NT2/D1 (cell line): ENCODE data around the gene ANXA8L1.
"Not testable (repeated sequence)": the region's sequence is repeated elsewhere in the genome, so short reads cannot be mapped to it uniquely, and the experiment has no call there.

ENCODE experiments used
- DNase-seq: peaks from one replicate; pipeline ENCODE4 v3.0.0-alpha.2; 2011; ENCODE audit warnings: low read depth, low spot score
- H3K27me3 ChIP-seq: 2 replicates; pipeline ENCODE4 v1.6.0; 2011; ENCODE audit warnings: mild to moderate bottlenecking; ENCODE audit not compliant: insufficient read length, insufficient read depth
- H3K36me3 ChIP-seq: 2 replicates; pipeline ENCODE4 v1.6.1; 2011; ENCODE audit warnings: mild to moderate bottlenecking, low read length, mixed read lengths; ENCODE audit not compliant: insufficient read depth, insufficient read length
- H3K4me1 ChIP-seq: 2 replicates; pipeline ENCODE4 v1.5.1; 2011; ENCODE audit not compliant: insufficient read depth, insufficient read length
- H3K4me3 ChIP-seq: 2 replicates; pipeline ENCODE4 v1.5.1; 2011; ENCODE audit warnings: low read depth; ENCODE audit not compliant: insufficient read length
- H3K9ac ChIP-seq: 2 replicates; pipeline ENCODE4 v1.6.0; 2011; ENCODE audit warnings: low read depth; ENCODE audit not compliant: insufficient read length
- H3K9me3 ChIP-seq: 2 replicates; pipeline ENCODE4 v1.5.1; 2011; ENCODE audit warnings: mild to moderate bottlenecking, low read length; ENCODE audit not compliant: insufficient read depth

Gene ANXA8L1

DNA sequence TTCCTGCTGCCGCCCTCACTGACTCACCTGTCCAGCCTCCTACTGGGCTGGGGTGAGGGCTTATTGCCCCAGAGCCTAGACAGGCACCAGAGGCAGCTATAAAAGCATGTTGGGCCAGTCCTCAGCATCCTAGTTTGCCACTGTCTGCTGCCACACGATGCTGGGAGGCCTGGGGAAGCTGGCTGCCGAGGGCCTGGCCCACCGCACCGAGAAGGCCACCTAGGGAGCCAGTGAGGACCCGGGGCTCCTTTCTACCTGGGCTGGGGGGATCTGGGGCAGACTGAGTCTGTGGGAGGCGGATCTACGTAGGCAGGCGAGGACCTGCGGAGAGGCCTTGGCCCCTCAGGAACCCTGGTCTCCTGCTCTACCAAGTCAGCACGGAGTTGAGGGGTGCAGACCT, 6.6 kb upstream of the ANXA8L1 start:
- not testable (repeated sequence) for H3K4me3 ChIP-seq, H3K4me1 ChIP-seq, H3K27me3 ChIP-seq, H3K9me3 ChIP-seq, DNase-seq, H3K9ac ChIP-seq, H3K36me3 ChIP-seq

DNA sequence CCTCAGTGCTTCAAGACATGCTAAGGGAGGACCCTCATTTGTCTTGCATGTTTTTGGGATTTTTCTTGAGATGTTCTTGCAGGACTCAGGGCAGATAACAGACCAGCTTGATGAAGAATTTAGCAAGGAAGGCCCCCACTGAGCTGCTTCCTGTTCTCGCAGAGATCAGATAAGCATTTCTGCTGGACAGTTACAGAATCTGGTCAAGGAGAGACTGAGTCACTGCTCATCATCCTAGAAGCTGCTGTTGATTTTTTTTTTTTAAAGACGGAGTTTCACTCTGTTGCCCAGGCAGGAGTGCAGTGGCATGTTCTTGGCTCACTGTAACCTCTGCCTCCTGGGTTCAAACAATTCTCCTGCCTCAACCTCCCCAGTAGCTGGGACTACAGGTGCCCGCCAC, 1.2 kb upstream of the ANXA8L1 start:
- not testable (repeated sequence) for H3K4me1 ChIP-seq, H3K9ac ChIP-seq, H3K27me3 ChIP-seq, H3K4me3 ChIP-seq, DNase-seq, H3K9me3 ChIP-seq, H3K36me3 ChIP-seq

- not testable (repeated sequence) for H3K4me3 ChIP-seq, H3K9me3 ChIP-seq, DNase-seq, H3K4me1 ChIP-seq, H3K36me3 ChIP-seq, H3K27me3 ChIP-seq, H3K9ac ChIP-seq
Measured at GRCh38 chr10:46377022-46377421, 1.4 kb downstream of the ANXA8L1 start.

GRCh38 chr10:46377651-46378050, 2.1 kb downstream of the ANXA8L1 start:
- H3K4me3 ChIP-seq, H3K27me3 ChIP-seq, H3K9me3 ChIP-seq, DNase-seq, H3K4me1 ChIP-seq, H3K36me3 ChIP-seq, H3K9ac ChIP-seq: not testable (repeated sequence)

GRCh38 chr10:46378108-46378507, 2.5 kb downstream of the ANXA8L1 start:
- H3K9ac ChIP-seq, H3K4me3 ChIP-seq, H3K9me3 ChIP-seq, DNase-seq, H3K4me1 ChIP-seq, H3K27me3 ChIP-seq, H3K36me3 ChIP-seq: not testable (repeated sequence)

DNA sequence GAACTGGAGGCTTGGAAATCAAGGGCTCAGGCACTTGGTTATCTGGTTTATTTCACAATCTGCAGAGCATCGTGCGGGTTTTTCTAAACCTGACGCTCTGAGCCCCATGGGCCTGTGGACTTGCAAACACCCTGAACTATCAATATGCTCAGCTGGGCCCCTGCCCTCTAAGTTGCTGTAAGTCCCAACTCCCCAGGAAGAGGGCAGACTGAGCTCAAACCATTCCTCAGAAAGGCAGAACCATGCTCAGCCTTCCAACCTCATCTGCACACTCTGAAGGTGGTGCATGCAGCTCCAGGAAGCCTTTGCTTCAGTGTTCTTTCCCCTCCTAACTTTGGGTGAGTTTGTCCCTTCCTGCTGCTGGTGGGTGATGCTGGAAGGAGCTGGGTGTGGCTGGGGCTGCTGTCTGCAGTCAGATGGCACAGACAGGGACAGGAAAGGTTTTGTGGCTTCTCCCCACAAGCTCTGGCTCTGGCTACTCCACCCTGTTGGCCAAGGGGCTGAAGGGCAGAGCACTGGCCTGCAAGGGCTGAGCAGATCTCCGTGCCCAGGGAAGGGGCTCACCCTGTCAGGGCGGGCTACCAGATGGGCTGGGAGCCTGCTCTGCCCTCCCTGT, 3.8 kb downstream of the ANXA8L1 start:
- H3K4me3 ChIP-seq, H3K4me1 ChIP-seq, H3K36me3 ChIP-seq, H3K9me3 ChIP-seq, DNase-seq, H3K9ac ChIP-seq, H3K27me3 ChIP-seq: not testable (repeated sequence)

DNA sequence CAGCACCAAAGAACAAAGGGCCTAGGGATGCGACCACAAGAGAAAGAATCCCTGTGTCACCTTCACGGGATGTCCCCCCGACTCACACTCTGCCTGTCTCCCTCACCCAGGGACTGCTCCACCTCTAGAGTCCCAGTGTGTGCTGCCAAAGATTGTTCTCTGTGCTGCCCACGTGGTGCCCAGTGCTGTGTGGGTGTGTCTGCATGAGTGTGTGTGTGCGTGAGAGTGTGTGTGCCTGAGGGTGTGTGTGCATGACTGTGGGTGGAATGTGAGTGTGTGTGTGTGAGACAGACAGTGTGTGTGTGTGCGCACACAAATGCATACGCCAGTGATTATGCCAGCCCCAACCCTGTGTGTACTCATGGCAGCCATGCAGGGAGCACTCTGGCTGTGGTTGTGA, 10.3 kb downstream of the ANXA8L1 start:
- H3K4me1 ChIP-seq, result not testable (repeated sequence)

DNA sequence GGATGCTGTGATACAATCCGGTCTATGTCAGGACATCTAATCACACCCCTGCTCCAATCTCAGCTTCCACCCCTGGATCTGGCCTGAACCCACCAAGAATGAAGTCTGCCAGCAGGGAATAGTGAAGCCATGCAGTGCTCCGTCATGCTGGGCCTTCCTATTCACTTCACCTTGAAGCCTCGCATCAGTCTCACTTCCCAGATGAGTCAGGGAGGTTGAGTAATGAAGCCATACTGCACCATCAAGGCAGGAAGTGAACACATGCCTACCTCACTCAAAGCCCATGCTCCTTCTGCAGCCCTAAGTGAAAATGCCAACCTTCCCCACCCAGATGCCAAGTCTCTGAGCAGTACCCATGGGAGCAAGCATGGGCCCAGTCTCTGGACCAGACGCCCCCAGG, 11.1 kb downstream of the ANXA8L1 start:
- not testable (repeated sequence) for H3K9me3 ChIP-seq, H3K4me1 ChIP-seq, H3K27me3 ChIP-seq, DNase-seq, H3K9ac ChIP-seq, H3K4me3 ChIP-seq, H3K36me3 ChIP-seq

More for the DNA sequence above, 10.3 kb downstream of the ANXA8L1 start:
- DNase-seq, H3K9ac ChIP-seq, H3K36me3 ChIP-seq, H3K4me3 ChIP-seq, H3K27me3 ChIP-seq, H3K9me3 ChIP-seq: not testable (repeated sequence)

GRCh38 chr10:46387309-46387902, 11.8 kb downstream of the ANXA8L1 start:
- H3K36me3 ChIP-seq, H3K9ac ChIP-seq, H3K9me3 ChIP-seq, DNase-seq, H3K4me1 ChIP-seq, H3K4me3 ChIP-seq, H3K27me3 ChIP-seq: not testable (repeated sequence)

DNA sequence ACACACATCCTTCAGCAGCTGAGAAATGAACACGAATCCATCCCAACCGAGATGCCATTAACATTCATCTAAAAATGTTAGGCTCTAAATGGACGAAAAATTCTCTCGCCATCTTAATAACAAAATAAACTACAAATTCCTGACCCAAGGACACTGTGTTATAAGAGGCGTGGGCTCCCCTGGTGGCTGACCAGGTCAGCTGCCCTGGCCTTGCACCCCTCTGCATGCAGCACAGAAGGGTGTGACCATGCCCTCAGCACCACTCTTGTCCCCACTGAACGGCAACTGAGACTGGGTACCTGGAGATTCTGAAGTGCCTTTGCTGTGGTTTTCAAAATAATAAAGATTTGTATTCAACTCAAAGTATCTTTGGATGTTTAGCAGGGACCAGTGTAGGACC, 15.8 kb downstream of the ANXA8L1 start:
- not testable (repeated sequence) for H3K27me3 ChIP-seq, H3K9me3 ChIP-seq, DNase-seq, H3K4me1 ChIP-seq, H3K36me3 ChIP-seq, H3K9ac ChIP-seq, H3K4me3 ChIP-seq

DNA sequence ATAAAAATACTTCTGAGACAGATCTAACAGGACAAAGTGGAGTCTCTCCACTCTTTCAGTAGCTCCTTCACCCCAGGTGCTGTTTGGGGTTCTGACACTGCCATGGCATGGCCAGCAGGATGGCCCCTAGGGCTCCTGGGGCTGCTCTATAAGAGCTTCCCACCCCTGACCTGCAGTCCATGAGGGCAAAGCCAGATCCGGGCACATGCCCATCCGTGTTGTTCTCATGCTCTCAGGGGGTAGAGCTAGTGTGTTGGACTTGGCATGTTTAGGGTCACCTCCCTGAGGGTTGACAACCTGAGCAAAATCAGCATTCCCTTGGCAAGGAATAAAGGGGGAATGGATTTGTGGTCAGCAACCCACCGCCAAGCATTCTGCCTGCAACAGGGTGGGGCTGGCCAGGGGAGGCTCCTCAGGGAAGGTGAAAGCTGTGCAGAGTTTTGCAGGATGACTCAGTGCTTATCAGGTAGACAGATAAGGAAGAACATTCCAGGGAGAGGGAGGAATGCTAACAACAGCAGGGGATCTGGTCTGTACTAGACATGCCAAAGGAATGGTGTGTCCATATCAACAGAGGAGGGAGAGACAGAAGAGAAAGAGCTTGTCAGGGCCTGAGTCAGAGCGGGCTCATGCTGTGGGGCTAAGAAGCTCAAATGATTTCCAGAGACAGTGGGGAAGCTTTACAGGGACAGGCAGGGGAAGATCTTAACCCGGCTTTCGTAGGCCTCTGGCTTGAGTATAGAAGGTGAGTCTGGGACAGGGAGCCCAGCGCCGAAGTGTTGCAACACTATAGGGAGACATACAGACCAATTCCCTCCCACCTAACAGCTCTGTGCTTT, 21.1 kb downstream of the ANXA8L1 start:
- H3K9me3 ChIP-seq, H3K4me3 ChIP-seq, H3K9ac ChIP-seq, H3K4me1 ChIP-seq, H3K27me3 ChIP-seq, H3K36me3 ChIP-seq: not testable (repeated sequence)
- peak; percentile 36 for DNase-seq

DNA sequence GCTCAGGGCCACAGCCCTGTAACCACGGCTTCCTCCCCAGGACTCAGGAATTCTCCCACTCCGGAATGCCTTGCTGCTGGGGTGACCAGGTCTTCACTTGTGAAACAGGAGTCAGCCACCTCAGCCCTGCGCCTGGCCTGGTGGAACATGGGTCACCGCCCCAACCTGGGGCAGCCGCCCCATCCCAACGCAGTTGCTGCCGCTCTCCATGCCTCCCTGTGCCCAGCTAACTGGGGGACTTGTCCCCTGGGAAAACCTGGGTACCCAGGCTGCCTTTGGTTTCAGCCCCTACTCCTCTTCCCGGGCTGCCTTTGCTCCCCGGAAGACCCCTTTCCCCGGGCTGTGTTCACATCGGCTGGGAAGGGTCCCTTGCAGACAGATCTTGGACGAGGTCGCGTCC, 22.2 kb downstream of the ANXA8L1 start:
- not testable (repeated sequence) for H3K4me3 ChIP-seq, H3K4me1 ChIP-seq, H3K36me3 ChIP-seq, DNase-seq, H3K9me3 ChIP-seq, H3K27me3 ChIP-seq, H3K9ac ChIP-seq
